Measurements from ENCODE around the gene MYBPH.

DNA sequence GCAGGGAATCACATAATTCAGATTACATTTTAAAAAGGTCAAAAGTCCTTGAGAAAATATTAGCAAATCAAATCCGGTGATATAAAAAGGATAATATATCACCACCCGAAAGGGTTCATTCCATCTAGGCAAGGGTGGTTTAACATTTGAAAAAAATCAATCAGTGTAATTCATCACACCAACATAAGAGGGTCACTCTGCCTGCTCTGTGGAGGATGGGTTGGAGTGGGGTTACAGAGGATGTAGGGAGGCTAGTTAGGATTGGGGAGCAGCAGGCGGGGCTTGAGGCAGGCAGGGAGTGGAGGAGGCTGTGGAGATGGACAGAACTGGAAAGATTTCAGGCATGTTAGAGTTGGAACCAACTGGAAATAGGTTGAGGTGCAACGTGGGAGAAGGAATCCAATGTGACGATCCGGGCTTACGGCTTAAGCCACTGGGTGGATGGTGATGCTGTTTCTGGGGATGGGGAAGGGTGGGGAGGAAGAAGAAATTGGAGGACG is 35.6 kb downstream of the MYBPH start:
- TF ChIP-seq, protein P1, sequence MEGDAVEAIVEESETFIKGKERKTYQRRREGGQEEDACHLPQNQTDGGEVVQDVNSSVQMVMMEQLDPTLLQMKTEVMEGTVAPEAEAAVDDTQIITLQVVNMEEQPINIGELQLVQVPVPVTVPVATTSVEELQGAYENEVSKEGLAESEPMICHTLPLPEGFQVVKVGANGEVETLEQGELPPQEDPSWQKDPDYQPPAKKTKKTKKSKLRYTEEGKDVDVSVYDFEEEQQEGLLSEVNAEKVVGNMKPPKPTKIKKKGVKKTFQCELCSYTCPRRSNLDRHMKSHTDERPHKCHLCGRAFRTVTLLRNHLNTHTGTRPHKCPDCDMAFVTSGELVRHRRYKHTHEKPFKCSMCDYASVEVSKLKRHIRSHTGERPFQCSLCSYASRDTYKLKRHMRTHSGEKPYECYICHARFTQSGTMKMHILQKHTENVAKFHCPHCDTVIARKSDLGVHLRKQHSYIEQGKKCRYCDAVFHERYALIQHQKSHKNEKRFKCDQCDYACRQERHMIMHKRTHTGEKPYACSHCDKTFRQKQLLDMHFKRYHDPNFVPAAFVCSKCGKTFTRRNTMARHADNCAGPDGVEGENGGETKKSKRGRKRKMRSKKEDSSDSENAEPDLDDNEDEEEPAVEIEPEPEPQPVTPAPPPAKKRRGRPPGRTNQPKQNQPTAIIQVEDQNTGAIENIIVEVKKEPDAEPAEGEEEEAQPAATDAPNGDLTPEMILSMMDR (IDR thresholded peaks at IDR 0.05; ENCODE audit: extremely low read depth in 1 of 2, insufficient read depth in 1 of 2, low read depth in 1 of 2, low read length in 2 of 2), result no peak
- no peak for TF ChIP-seq POLR2AphosphoS5 (IDR thresholded peaks at IDR 0.05; ENCODE audit: insufficient read depth, low read depth, low read length)
- no peak for TF ChIP-seq POLR2A (IDR thresholded peaks at IDR 0.05; ENCODE audit: low read depth, low read length)

Data from endothelial cell of umbilical vein (primary cell).